ENCODE results near the gene HDDC3. TPM values are rescaled to one million over a fixed set of nuclear protein-coding genes. Genes with fewer than 3 reads are reported as not detected.

Gene HDDC3
- polyA plus RNA-seq, 3 donors: 11.6 to 19.7 (median 14.8) TPM

DNA sequence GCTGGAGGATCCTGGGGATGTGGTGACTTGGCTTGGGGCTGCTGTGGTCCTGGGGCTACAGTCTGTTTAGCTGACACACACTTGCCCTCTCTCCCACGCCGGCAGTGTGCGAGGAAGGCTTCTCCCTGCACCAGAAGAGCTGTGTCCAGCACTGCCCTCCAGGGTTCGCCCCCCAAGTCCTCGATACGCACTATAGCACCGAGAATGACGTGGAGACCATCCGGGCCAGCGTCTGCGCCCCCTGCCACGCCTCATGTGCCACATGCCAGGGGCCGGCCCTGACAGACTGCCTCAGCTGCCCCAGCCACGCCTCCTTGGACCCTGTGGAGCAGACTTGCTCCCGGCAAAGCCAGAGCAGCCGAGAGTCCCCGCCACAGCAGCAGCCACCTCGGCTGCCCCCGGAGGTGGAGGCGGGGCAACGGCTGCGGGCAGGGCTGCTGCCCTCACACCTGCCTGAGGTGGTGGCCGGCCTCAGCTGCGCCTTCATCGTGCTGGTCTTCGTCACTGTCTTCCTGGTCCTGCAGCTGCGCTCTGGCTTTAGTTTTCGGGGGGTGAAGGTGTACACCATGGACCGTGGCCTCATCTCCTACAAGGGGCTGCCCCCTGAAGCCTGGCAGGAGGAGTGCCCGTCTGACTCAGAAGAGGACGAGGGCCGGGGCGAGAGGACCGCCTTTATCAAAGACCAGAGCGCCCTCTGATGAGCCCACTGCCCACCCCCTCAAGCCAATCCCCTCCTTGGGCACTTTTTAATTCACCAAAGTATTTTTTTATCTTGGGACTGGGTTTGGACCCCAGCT lies 51.0 kb downstream of the HDDC3 start:
- Histone ChIP-seq H3K9ac (ENCODE audit: insufficient read depth, low read length, poor library complexity, severe bottlenecking) (no peak overlapping the region), H3K27ac (ENCODE audit: low read depth in 1 of 2, low read length in 2 of 2) (peak overlapping the region in 1 of 2 donors; percentile 2), H3K4me3 (replicated peaks in 1 of 3; ENCODE audit: low read depth in 2 of 3, low read length in 3 of 3) (no peak overlapping the region), H3K79me2 (ENCODE audit: insufficient read depth, low read length) (peaks cover 63% of the 10 kb centered on the region), H3K4me1 (ENCODE audit: control insufficient read depth in 1 of 2, insufficient read depth in 2 of 2, low read length in 2 of 2) (peaks cover 19 to 39% of the 10 kb centered on the region in 2 donors), H3K36me3 (replicated peaks in 1 of 2; ENCODE audit: control insufficient read depth in 1 of 2, insufficient read depth in 2 of 2, low read length in 2 of 2) (peaks cover 64 to 69% of the 10 kb centered on the region in 2 donors), H3K4me2 (replicated peaks; ENCODE audit: extremely low read depth, low read length, poor library complexity, severe bottlenecking) (no peak overlapping the region), H3K27me3 (ENCODE audit: control insufficient read depth in 2 of 2, insufficient read depth in 2 of 2, low read length in 2 of 2) (no peaks in the 10 kb centered on the region), H3K9me3 (replicated peaks in 1 of 2; ENCODE audit: control insufficient read depth in 1 of 2, insufficient read depth in 1 of 2, low read length in 2 of 2) (no peaks in the 10 kb centered on the region), H2AFZ (ENCODE audit: insufficient read depth, low read depth, low read length, poor library complexity, severe bottlenecking) (no peak overlapping the region), H4K20me1 (ENCODE audit: insufficient read depth, low read length) (peaks cover 72% of the 10 kb centered on the region)
- TF ChIP-seq, protein P1, sequence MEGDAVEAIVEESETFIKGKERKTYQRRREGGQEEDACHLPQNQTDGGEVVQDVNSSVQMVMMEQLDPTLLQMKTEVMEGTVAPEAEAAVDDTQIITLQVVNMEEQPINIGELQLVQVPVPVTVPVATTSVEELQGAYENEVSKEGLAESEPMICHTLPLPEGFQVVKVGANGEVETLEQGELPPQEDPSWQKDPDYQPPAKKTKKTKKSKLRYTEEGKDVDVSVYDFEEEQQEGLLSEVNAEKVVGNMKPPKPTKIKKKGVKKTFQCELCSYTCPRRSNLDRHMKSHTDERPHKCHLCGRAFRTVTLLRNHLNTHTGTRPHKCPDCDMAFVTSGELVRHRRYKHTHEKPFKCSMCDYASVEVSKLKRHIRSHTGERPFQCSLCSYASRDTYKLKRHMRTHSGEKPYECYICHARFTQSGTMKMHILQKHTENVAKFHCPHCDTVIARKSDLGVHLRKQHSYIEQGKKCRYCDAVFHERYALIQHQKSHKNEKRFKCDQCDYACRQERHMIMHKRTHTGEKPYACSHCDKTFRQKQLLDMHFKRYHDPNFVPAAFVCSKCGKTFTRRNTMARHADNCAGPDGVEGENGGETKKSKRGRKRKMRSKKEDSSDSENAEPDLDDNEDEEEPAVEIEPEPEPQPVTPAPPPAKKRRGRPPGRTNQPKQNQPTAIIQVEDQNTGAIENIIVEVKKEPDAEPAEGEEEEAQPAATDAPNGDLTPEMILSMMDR (IDR thresholded peaks at IDR 0.05): no peak
- DNase-seq: no peak
- H3K9me3 Mint-ChIP-seq: no peaks in the 10 kb centered on the region
- peaks cover 28% of the 10 kb centered on the region for H3K4me1 Mint-ChIP-seq
- no peaks in the 10 kb centered on the region for H3K27me3 Mint-ChIP-seq (ENCODE audit: low read depth in 3 of 3)
- H3K36me3 Mint-ChIP-seq: peaks cover 55 to 66% of the 10 kb centered on the region in 2 donors
- no peak overlapping the region for H3K4me3 Mint-ChIP-seq
- 92% methylated on average over 32 of the region's 35 CpGs for WGBS (ENCODE audit: insufficient coverage)
- intact Hi-C loops (cut with micrococcal nuclease): loop anchor here in 1 of 2 donors (10.0 kb wide), 1 partner anchor 167 kb away; the partner anchor contains the start of gene BLM
- peak overlapping the region in 1 of 7 donors; percentile 69 for H3K27ac Mint-ChIP-seq

DNA sequence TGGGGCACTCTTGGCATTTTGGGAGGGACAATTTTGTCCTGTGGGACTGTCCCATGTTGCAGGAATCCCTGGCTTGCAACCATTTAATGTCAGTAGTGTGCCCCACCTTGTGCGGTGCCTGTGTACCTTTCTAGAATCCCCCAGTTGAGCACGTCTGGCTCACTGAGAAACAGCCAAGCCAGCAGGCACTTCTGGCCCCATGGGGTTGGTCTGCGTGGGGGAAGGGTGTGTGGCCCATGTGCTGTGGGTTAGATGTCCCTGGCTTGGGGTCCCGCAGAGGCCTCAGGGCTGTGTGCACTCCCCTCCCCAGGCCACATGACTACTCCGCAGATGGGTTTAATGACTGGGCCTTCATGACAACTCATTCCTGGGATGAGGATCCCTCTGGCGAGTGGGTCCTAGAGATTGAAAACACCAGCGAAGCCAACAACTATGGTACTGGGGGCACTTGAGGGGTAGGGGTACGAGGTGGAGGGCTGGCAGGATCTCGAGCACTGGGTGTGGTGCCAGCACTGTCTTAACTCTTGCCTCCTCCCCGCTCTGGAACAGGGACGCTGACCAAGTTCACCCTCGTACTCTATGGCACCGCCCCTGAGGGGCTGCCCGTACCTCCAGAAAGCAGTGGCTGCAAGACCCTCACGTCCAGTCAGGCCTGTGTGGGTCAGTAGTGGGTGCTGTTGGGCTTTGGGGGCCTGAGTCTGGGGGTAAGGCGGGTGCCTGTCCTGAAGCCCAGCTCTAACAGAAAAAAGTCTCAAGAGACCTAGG lies 51.8 kb downstream of the HDDC3 start:
- Histone ChIP-seq H3K27me3 (ENCODE audit: control insufficient read depth in 2 of 2, insufficient read depth in 2 of 2, low read length in 2 of 2) (no peaks in the 10 kb centered on the region), H3K79me2 (ENCODE audit: insufficient read depth, low read length) (peaks cover 63% of the 10 kb centered on the region), H3K4me2 (replicated peaks; ENCODE audit: extremely low read depth, low read length, poor library complexity, severe bottlenecking) (no peak overlapping the region), H3K9me3 (replicated peaks in 1 of 2; ENCODE audit: control insufficient read depth in 1 of 2, insufficient read depth in 1 of 2, low read length in 2 of 2) (no peaks in the 10 kb centered on the region), H2AFZ (ENCODE audit: insufficient read depth, low read depth, low read length, poor library complexity, severe bottlenecking) (no peak overlapping the region), H3K9ac (ENCODE audit: insufficient read depth, low read length, poor library complexity, severe bottlenecking) (no peak overlapping the region), H3K36me3 (replicated peaks in 1 of 2; ENCODE audit: control insufficient read depth in 1 of 2, insufficient read depth in 2 of 2, low read length in 2 of 2) (peaks cover 72 to 75% of the 10 kb centered on the region in 2 donors), H3K4me3 (replicated peaks in 1 of 3; ENCODE audit: low read depth in 2 of 3, low read length in 3 of 3) (no peak overlapping the region), H4K20me1 (ENCODE audit: insufficient read depth, low read length) (peaks cover 72% of the 10 kb centered on the region), H3K27ac (ENCODE audit: low read depth in 1 of 2, low read length in 2 of 2) (no peak overlapping the region), H3K4me1 (ENCODE audit: control insufficient read depth in 1 of 2, insufficient read depth in 2 of 2, low read length in 2 of 2) (peaks cover 15 to 30% of the 10 kb centered on the region in 2 donors)
- 100% methylated on average over 12 of the region's 16 CpGs for WGBS (ENCODE audit: insufficient coverage)
- Mint-ChIP-seq H3K27ac (peak overlapping the region in 1 of 7 donors; percentile 35), H3K9me3 (no peaks in the 10 kb centered on the region), H3K4me1 (peaks cover 20% of the 10 kb centered on the region), H3K4me3 (no peak overlapping the region), H3K27me3 (ENCODE audit: low read depth in 3 of 3) (no peaks in the 10 kb centered on the region), H3K36me3 (peaks cover 60 to 71% of the 10 kb centered on the region in 2 donors)
- TF ChIP-seq, protein P1 (IDR thresholded peaks at IDR 0.05): no peak
- intact Hi-C loops (cut with micrococcal nuclease): loop anchor here in 1 of 2 donors (10.0 kb wide), 1 partner anchor 166 kb away; the partner anchor contains the start of gene BLM
- no peak for DNase-seq
